GM11168 (cell line): ENCODE data around the gene SEMA5A.

Source experiments
- in situ Hi-C: fragments of 300-500 bp; cut with MboI; formaldehyde crosslinking; loops from one replicate; pipeline ENCODE4 v1.12.0; 2022; ENCODE audit warnings: low sequenced_read_pairs; ENCODE audit not compliant: unreplicated experiment

The SEMA5A gene

GRCh38 chr5:9515436-9515835 lies 30.4 kb downstream of the SEMA5A start:
- in situ Hi-C loops = no loop called here

DNA sequence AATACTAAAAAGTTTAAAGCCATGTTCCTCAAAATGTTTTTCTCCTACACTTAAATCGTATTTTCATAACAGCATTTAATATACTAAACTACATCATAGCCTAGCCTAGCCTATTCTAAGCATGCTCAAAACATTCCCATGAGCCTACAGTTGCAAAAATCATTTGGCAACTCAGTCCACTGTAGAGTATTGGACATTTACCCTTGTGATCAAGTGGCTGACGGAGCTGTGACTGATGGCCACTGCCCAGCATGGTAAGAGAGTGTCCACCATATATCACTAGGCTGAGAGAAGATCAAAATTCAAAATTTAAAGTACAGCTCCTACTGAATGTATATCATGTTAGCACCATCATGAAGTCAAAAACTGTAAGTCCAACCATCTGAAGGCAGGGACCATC lies 30.9 kb downstream of the SEMA5A start:
- in situ Hi-C loops = no loop called here

DNA sequence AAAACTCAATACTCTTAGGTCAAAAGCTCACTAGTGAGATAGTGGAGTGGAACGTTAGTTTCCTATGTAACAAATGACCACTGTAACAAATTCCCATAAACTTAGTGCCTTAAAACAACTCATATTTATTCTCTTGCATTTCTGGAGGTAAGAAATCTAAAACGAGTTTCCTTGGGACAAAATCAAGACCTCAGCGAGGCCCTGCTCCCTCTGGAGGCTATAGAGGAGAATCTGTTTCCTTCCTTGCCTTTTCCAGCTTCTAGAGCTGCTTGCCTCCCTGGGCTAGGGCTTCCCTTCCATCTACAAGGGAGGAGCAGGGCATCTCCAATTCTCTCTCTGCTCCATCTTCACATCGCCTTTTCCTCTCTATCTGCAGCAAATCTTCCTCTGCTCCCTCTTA lies 32.0 kb downstream of the SEMA5A start:
- in situ Hi-C loops = no loop called here

DNA sequence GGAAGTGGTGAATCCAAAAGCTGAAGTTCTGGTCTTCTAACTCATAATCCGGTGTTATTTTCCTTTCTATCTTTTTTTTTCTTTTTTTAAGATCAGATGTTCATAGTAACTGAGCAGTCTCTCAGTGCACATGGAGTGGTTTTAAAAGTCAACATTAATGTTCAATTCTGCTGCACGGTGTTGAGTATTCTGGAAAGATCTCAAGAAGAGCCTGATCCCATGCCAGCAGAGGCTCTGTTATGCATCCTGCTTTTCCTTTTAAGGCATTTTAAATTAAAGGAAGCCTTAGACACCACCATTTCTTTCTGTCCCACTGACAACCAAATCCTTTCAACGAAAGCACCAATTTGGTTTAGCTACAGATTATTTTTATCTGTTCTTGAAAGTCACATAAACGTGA lies 33.4 kb downstream of the SEMA5A start:
- in situ Hi-C loops = no loop called here

GRCh38 chr5:9507974-9508373 lies 37.9 kb downstream of the SEMA5A start:
- in situ Hi-C loops = no loop called here

DNA sequence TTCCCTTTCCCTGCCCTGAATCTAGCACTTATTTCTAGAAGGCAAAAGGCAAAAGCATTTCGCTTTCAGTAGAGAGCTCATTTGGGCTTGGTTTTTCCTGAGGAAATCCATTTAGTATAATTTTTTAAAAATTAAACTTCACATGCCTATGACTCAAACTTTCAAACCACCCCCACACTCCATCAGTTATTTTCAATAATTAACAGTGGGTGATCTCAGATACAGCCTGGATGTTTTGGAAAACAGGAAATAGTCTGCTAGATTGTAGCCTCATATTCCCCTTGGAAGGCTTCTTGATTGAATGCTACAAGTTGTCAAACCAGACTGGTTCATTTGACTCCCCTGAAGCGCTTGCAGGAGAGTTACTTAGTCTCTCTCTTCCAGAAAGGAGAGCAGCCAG lies 40.6 kb downstream of the SEMA5A start:
- in situ Hi-C loops = no loop called here

DNA sequence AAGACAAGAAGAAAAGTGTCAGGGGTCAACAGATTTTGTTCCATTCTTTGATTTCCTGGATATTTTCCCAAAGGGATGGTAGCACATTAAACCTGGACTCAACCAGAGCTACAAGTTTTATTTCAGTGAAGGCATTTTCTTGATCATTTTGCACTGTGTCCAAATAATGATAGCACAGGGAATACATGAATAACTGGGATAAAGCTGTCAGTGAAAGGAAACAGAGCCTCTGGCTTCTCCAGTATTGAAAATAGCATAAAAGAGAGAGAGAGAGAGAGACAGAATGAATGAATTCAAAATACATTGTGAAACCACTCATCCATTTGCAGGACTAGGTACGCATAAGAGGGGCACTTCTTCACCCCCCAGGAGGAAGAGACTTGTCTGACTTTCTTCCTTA lies 43.0 kb downstream of the SEMA5A start:
- in situ Hi-C loops = no loop called here

DNA sequence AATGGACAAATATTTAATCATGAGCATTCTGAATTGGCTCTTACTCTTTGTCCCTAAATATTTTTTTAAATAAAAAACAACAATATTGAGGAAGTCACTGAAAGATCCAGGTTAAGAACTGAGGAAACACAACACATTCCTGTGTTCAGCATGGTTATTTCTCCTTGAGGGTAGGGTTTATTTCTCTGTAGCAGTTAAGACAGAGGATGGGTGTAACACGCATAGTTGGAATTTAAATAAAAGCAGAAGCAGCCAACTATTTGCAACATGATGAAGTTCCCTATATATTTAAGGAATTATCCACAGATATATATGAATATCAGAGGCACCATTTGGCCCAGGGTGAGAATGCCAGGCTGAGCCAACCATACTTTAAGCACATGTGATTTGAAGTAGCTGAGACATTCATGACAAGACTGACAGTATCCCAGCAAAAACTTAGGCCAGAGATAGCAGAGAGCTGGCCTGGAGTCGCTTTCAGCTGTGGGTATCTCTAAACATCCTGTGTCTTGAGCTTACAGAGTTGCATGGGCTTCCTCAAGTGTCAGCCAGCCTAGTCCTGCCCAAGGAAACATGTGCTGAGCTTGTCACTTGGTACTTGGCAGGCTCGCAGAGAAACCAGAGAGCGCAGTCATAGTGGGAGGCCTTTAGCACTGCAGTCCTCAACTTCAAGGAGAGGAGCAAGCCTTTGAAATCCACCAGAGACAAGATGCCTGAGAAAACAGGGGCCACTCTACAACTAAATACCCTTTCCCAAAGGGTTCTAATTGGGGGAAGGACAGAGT lies 43.6 kb downstream of the SEMA5A start:
- in situ Hi-C loops = no loop called here

DNA sequence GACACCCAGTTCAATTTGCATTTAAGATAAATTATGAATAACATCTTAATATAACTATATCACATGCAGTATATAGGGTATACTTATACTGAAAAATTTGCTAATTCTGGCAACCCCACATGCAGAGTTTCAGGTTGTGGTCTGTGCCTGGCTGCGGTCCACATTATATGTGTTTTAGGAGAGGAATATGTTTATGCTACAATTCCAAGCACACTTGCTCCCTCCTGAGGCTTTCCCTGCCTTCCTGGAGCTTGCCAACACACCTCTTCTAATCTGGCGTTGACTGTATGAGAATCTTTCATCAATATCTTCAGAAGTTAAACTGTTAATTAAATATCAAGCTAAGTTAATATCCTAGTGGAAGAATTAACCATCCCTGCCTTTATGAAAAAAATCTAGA lies 45.2 kb downstream of the SEMA5A start:
- in situ Hi-C loops = no loop called here

- in situ Hi-C loops = no loop called here
These were observed 45.7 kb downstream of the SEMA5A start for GRCh38 chr5:9500193-9500592.

- in situ Hi-C loops = no loop called here
These were observed 46.4 kb downstream of the SEMA5A start for GRCh38 chr5:9499498-9499876.

DNA sequence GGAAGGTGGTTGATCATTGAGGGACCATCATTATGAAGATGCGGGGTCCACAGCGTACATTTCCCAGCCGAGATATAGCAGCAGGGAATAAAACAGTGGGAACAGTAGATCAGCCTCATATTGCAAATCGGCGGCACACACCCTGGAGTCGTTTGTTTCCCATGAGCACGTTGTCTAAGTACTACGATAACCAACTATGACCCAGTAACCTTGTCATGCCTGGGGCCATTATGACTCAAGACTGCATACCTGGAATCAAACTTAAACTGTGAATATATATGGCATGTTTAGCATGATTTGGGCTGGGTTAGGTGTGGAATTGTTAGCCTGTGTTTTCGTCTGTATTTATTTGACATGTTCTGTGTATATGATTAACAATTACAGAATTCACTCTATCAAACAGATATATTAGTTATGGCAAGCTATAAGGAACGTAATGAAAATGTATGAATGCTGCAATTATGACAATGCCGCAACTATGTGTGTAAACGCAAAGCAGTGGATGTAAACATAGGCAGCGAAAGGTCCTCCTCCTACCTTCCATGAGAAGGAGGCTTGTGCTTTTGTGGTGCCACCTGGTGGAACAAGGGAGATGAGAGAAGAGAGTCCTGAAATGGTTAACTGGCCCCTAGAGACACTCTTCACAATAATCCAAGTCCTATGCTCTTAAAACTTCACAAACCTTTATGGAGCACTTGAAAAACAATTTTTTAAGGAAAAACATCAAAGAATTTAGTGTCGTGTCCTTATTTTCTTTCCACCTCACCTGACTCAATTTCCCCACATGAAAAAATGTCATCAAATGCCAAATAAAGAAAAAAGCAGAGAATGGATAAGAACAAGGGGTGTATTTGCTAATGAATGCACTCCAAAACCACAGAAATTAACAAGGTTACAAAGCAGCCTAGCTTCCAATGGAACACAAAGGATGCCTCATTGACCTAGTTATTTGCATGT lies 47.1 kb downstream of the SEMA5A start:
- in situ Hi-C loops = no loop called here

- in situ Hi-C loops = no loop called here
These were observed 48.5 kb downstream of the SEMA5A start for GRCh38 chr5:9497347-9497746.

GRCh38 chr5:9496801-9497200 lies 49.1 kb downstream of the SEMA5A start:
- in situ Hi-C loops = no loop called here

GRCh38 chr5:9495121-9495520 lies 50.8 kb downstream of the SEMA5A start:
- in situ Hi-C loops = no loop called here

GRCh38 chr5:9494301-9494700 lies 51.6 kb downstream of the SEMA5A start:
- in situ Hi-C loops = no loop called here

DNA sequence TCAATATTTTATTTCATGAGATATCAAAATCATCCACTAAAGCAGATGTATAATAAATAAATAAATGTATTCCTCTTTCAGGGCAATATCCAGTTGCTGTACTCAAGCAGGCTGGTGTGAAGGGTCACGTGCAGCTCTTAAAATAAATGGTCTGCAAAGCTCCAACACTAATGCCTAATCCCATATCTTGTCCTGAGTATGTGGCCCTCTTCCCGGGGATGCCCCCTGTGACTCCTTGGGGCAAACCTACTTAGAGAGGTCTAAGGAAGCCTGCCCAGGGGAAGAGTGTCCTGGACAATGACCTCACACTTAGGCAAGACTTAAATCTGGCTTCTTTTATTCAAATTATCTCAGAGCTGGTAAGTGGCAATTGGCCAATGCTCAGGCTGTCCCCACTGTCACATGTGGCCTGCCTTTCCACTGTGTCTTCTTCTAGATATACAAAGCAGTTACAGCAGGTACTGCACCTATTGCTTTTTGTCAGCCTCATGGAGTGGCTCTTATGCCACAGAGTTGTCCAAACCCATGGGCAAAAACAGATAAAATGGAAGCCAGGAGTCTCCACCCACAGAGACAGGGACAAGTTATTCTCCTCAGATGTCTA lies 55.3 kb downstream of the SEMA5A start:
- in situ Hi-C loops = no loop called here

DNA sequence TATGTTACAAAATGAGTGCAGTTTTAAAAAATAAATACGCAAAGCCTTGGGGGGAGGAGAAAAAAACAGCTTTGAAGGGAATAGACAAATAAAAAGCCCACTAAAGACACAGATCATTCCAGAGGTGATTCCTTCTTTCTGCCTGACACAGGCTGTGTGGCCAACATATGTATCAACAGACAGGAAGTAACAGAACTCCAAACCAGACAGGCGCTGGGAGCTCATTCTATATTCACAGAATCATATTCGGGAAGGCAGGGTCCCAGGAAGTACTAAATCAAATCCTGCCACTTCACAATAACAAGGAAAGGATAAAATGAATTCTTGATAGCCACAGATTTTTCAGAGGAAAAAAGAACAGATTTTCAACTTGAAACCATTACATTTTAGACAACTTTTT lies 62.1 kb downstream of the SEMA5A start:
- in situ Hi-C loops = no loop called here

DNA sequence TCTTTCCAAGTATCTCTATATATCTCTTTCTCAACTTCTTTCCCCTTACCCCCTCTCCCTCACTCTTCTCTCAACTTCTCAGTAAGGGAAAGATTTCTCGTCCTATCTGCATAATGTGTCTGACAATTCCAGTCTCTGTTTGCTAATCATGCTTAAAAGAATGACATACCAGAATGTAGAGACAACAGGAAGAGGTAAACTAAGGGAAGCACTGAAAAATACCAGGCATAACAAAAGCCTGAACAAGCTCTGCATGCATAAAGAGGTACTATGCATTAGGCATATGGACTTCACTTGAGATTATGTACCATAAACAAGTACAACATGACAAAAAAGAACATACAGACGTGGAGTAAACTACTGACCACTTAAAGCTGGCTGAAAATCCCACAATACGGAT lies 62.6 kb downstream of the SEMA5A start:
- in situ Hi-C loops = no loop called here

- in situ Hi-C loops = no loop called here
These were observed 63.5 kb downstream of the SEMA5A start for GRCh38 chr5:9482381-9482780.

DNA sequence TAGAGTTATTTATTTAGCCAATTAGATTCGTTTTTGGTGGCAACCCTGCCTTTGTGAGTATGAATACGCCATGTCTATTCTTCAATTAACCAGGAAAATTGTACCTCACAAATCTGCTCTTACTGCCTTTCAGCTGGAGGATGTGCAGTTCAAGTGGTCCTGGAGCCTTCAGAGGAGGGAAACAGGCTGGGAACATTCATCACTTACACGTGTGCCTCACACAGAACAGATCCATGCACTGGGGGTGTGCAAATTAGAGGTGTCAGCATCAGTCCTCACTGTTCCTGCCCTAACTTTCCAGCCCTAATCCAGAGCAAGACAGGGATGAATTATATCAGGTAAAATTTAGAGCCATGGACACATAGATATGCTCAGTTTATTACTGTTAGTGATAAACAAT lies 65.4 kb downstream of the SEMA5A start:
- in situ Hi-C loops = no loop called here
